Activated T-cell treated with anti-CD3 and anti-CD28 coated beads for 4 hours (primary cell): Measurements from ENCODE around the gene DACH2.

Experiments used
- DNase-seq: peaks from one replicate; pipeline ENCODE4 v3.0.0-alpha.2; 2020

Gene DACH2

GRCh38 chrX:86829786-86830185 lies 681.5 kb downstream of the DACH2 start:
- DNase-seq: no peak

- no peak for DNase-seq
Measured at GRCh38 chrX:86830685-86831084, 682.4 kb downstream of the DACH2 start.

GRCh38 chrX:86845101-86845500 lies 696.9 kb downstream of the DACH2 start:
- no peak for DNase-seq
